ENCODE results near the gene GTF2H2C. TPM values are rescaled to one million over a fixed set of nuclear protein-coding genes. Genes with fewer than 3 reads are reported as not detected.
"Not testable (repeated sequence)": the region's sequence is repeated elsewhere in the genome, so short reads cannot be mapped to it uniquely, and the experiment has no call there.

Gene GTF2H2C
- total and polyA plus RNA-seq, 9 of the 15 experiments (the other 6 are each of a cell fraction or from before 2014, with no cell fraction given): 55.6 to 108 (median 87.7) TPM

DNA sequence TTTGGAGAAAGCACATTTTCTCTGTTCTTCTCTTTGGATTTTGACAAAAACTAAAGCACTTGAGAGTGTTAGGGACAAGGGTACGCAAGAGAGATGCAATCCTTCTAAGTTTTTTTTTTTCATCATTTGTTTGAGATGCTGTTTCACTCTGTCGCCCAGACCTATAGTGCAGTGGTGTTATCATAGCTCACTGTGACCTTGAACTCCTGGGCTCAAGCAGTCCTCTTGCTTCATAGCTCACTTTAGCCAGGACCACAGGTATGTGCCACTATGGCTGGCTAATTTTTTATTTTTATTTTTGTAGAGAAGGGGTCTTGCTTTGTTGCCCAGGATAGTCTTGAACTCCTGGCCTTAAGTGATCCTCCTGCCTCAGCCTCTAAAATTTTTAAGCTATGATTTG lies 21.3 kb upstream of the GTF2H2C start:
- H3K27me3 ChIP-seq (ENCODE audit: control insufficient read depth in 2 of 2, insufficient read depth in 2 of 2, low read length in 2 of 2); H3K27ac ChIP-seq (ENCODE audit: extremely low read depth, low read depth, low read length); H3K4me1 ChIP-seq (replicated peaks in 1 of 2; ENCODE audit: control insufficient read depth in 2 of 2, insufficient read depth in 2 of 2, low read length in 2 of 2); H2AFZ ChIP-seq (ENCODE audit: low read depth, low read length); ATAC-seq; DNase-seq (ENCODE audit: extremely low read depth in 1 of 4, low spot score in 3 of 4); FAIRE-seq; H3K4me2 ChIP-seq (ENCODE audit: insufficient read depth, low read length); H3K9me1 ChIP-seq (ENCODE audit: control insufficient read depth, insufficient read depth, low read length); H4K20me1 ChIP-seq (replicated peaks; ENCODE audit: control insufficient read depth, insufficient read depth, low read length); H3K9ac ChIP-seq (ENCODE audit: insufficient read depth in 1 of 2, low read depth in 2 of 2, low read length in 2 of 2); POLR2A ChIA-PET; intact Hi-C loops (cut with micrococcal nuclease); BruUV-seq (replicated peaks); H3K79me2 ChIP-seq (ENCODE audit: control insufficient read depth, insufficient read depth, low read length); H3K9me3 ChIP-seq (replicated peaks; ENCODE audit: control insufficient read depth, insufficient read depth, low read depth, low read length); CTCF ChIA-PET (ENCODE audit: low intra/inter-chr PET ratio); H3K36me3 ChIP-seq (ENCODE audit: control insufficient read depth, insufficient read depth, low read length); H3K4me3 ChIP-seq: not testable (repeated sequence)
- in situ Hi-C loops (cut with MboI): loop anchor here (25.0 kb wide), 1 partner anchor 899 kb away; no protein-coding TSS in a partner anchor
- 25% methylated on average over 1 of the region's 2 CpGs for WGBS (ENCODE audit: insufficient coverage, low coverage, missing lambda C conversion rate)

DNA sequence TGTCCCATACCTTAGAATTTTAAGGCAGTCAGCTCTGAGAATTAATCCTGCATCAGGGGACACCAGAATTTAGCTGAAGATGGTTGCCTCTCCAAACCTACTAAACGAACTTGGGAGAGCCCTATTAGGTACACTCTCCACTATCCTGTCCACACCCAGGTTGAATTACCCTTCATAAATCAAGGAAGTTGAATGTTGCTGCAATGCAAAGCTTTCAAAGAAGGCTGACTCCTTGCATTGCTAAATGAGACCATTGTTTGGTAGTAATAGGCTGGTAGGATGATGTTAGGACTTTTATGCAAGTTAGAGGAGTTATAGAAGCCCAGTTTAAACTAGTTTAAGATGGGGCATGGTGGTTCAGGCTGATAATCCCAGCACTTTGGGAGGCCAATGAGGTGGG lies 18.6 kb upstream of the GTF2H2C start:
- H3K9ac ChIP-seq (ENCODE audit: insufficient read depth in 1 of 2, low read depth in 2 of 2, low read length in 2 of 2); POLR2A ChIA-PET; FAIRE-seq; H2AFZ ChIP-seq (ENCODE audit: low read depth, low read length); H3K4me1 ChIP-seq (replicated peaks in 1 of 2; ENCODE audit: control insufficient read depth in 2 of 2, insufficient read depth in 2 of 2, low read length in 2 of 2); intact Hi-C loops (cut with micrococcal nuclease); H3K27ac ChIP-seq (ENCODE audit: extremely low read depth, low read depth, low read length); H3K4me2 ChIP-seq (ENCODE audit: insufficient read depth, low read length); H4K20me1 ChIP-seq (replicated peaks; ENCODE audit: control insufficient read depth, insufficient read depth, low read length); DNase-seq (ENCODE audit: extremely low read depth in 1 of 4, low spot score in 3 of 4); H3K9me1 ChIP-seq (ENCODE audit: control insufficient read depth, insufficient read depth, low read length); BruUV-seq (replicated peaks); H3K36me3 ChIP-seq (ENCODE audit: control insufficient read depth, insufficient read depth, low read length); CTCF ChIA-PET (ENCODE audit: low intra/inter-chr PET ratio); ATAC-seq; H3K9me3 ChIP-seq (replicated peaks; ENCODE audit: control insufficient read depth, insufficient read depth, low read depth, low read length); H3K27me3 ChIP-seq (ENCODE audit: control insufficient read depth in 2 of 2, insufficient read depth in 2 of 2, low read length in 2 of 2); H3K79me2 ChIP-seq (ENCODE audit: control insufficient read depth, insufficient read depth, low read length); H3K4me3 ChIP-seq: not testable (repeated sequence)
- WGBS (ENCODE audit: insufficient coverage, low coverage, missing lambda C conversion rate): no CpG with 5 or more reads among the region's 1 CpG
- in situ Hi-C loops (cut with MboI): loop anchor here (25.0 kb wide), 1 partner anchor 896 kb away; no protein-coding TSS in a partner anchor

DNA sequence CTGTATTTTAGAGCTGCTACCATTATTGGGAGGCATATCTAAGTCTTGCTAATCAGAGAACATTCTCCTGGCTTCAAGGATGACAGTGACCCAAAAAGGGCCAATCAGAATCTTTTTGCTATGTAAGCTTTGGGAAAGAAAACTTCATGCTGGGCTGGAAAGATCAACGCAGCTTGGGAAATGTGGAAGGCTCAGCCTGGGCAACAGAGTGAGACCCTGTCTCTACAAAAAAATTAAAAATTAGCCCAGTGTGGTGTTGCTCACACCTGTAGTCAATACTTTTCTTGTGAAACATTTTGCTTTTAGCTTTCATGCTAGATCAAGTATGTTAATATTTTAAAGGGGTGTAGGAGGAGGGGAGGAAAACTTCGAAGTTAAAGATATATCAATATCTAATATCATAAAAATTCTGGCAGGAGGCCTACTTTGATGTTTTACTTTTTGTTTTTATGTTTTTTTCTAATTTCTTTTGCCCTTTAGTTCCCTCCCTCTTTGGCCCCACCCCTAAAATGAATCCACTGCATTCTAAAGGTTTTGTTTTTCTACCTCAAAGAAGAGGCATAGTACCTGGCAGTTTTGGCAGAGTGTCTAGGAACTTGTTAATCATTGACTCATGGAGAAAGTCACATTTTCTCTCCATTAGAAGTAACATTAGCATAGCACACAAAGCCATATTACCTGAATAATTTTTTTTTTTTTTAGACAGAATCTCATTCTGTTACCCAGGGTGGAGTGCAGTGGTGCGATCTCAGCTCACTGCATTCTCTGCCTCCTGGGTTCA lies 17.0 kb upstream of the GTF2H2C start:
- H2AFZ ChIP-seq (ENCODE audit: low read depth, low read length); H3K27ac ChIP-seq (ENCODE audit: extremely low read depth, low read depth, low read length); H3K9ac ChIP-seq (ENCODE audit: insufficient read depth in 1 of 2, low read depth in 2 of 2, low read length in 2 of 2); H3K4me1 ChIP-seq (replicated peaks in 1 of 2; ENCODE audit: control insufficient read depth in 2 of 2, insufficient read depth in 2 of 2, low read length in 2 of 2); H3K9me3 ChIP-seq (replicated peaks; ENCODE audit: control insufficient read depth, insufficient read depth, low read depth, low read length); H3K4me2 ChIP-seq (ENCODE audit: insufficient read depth, low read length); ATAC-seq; intact Hi-C loops (cut with micrococcal nuclease); POLR2A ChIA-PET; H4K20me1 ChIP-seq (replicated peaks; ENCODE audit: control insufficient read depth, insufficient read depth, low read length); FAIRE-seq; H3K27me3 ChIP-seq (ENCODE audit: control insufficient read depth in 2 of 2, insufficient read depth in 2 of 2, low read length in 2 of 2); H3K9me1 ChIP-seq (ENCODE audit: control insufficient read depth, insufficient read depth, low read length); H3K36me3 ChIP-seq (ENCODE audit: control insufficient read depth, insufficient read depth, low read length); DNase-seq (ENCODE audit: extremely low read depth in 1 of 4, low spot score in 3 of 4); BruUV-seq (replicated peaks); CTCF ChIA-PET (ENCODE audit: low intra/inter-chr PET ratio); H3K79me2 ChIP-seq (ENCODE audit: control insufficient read depth, insufficient read depth, low read length); H3K4me3 ChIP-seq: not testable (repeated sequence)
- WGBS (ENCODE audit: insufficient coverage, low coverage, missing lambda C conversion rate): no CpG with 5 or more reads among the region's 3 CpGs
- in situ Hi-C loops (cut with MboI): loop anchor here (25.0 kb wide), 1 partner anchor 894 kb away; no protein-coding TSS in a partner anchor

DNA sequence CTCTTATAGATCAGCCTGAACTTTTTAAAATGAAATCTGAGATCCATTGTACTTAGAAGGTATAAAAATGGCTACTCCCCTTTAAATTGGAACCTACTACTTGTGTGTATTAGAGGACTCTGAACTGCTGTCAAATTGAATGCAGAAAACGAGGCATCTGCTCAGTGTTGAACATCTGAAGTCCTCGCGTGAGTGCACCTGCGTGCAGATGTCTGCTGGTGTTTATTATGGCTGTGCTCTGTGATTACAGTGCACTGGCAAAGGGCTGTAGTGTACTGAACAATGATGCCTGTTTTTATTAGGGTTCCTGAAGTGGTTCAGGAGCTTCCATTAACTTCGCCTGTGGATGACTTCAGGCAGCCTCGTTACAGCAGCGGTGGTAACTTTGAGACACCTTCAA lies 15.4 kb upstream of the GTF2H2C start:
- intact Hi-C loops (cut with micrococcal nuclease); H2AFZ ChIP-seq (ENCODE audit: low read depth, low read length); FAIRE-seq; H3K27ac ChIP-seq (ENCODE audit: extremely low read depth, low read depth, low read length); H4K20me1 ChIP-seq (replicated peaks; ENCODE audit: control insufficient read depth, insufficient read depth, low read length); POLR2A ChIA-PET; H3K36me3 ChIP-seq (ENCODE audit: control insufficient read depth, insufficient read depth, low read length); H3K4me3 ChIP-seq; DNase-seq (ENCODE audit: extremely low read depth in 1 of 4, low spot score in 3 of 4); H3K9me1 ChIP-seq (ENCODE audit: control insufficient read depth, insufficient read depth, low read length); H3K9me3 ChIP-seq (replicated peaks; ENCODE audit: control insufficient read depth, insufficient read depth, low read depth, low read length); H3K27me3 ChIP-seq (ENCODE audit: control insufficient read depth in 2 of 2, insufficient read depth in 2 of 2, low read length in 2 of 2); BruUV-seq (replicated peaks); H3K4me2 ChIP-seq (ENCODE audit: insufficient read depth, low read length); H3K79me2 ChIP-seq (ENCODE audit: control insufficient read depth, insufficient read depth, low read length); H3K9ac ChIP-seq (ENCODE audit: insufficient read depth in 1 of 2, low read depth in 2 of 2, low read length in 2 of 2); CTCF ChIA-PET (ENCODE audit: low intra/inter-chr PET ratio); ATAC-seq; H3K4me1 ChIP-seq (replicated peaks in 1 of 2; ENCODE audit: control insufficient read depth in 2 of 2, insufficient read depth in 2 of 2, low read length in 2 of 2): not testable (repeated sequence)
- in situ Hi-C loops (cut with MboI): loop anchor here (25.0 kb wide), 1 partner anchor 893 kb away; no protein-coding TSS in a partner anchor
- WGBS (ENCODE audit: insufficient coverage, low coverage, missing lambda C conversion rate): no CpG with 5 or more reads among the region's 7 CpGs

Data from K562 (cell line).